Epithelial cell of proximal tubule (primary cell): ENCODE results near the gene PPP1R1A. TPM values are rescaled to one million over a fixed set of nuclear protein-coding genes. Genes with fewer than 3 reads are reported as not detected.

Experiments used
- DNase-seq: peaks from one replicate; pipeline ENCODE4 v3.0.0-alpha.2; 2011; ENCODE audit warnings: low read depth
- H3K4me3 ChIP-seq: 2 replicates; pipeline ENCODE4 v1.5.1; 2011; ENCODE audit warnings: low read depth, mild to moderate bottlenecking, low read length
- CTCF ChIP-seq: conservative IDR thresholded peaks from 2 replicates; pipeline ENCODE4 v1.5.1; 2012; ENCODE audit warnings: low read depth, mild to moderate bottlenecking, low read length
- total RNA-seq: library from RNA; depleted of rRNA; stranded (reverse); fragments of >200 nt; gene quantifications from 2 replicates; pipeline ENCODE4 v1.2.3, GENCODE V29; 2015

The PPP1R1A gene
- total RNA-seq, 1 donor from 2014 or later: 11.1 TPM

GRCh38 chr12:54572881-54573280 is 15.6 kb downstream of the PPP1R1A start:
- peak; percentile 15 for TF ChIP-seq CTCF
- DNase-seq: no peak
- H3K4me3 ChIP-seq: no peak overlapping the region

- H3K4me3 ChIP-seq: no peak overlapping the region
- peak; percentile 40 for TF ChIP-seq CTCF
- no peak for DNase-seq
Measured at GRCh38 chr12:54571193-54572188, 17.0 kb downstream of the PPP1R1A start.

- H3K4me3 ChIP-seq: no peak overlapping the region
- no peak for DNase-seq
- TF ChIP-seq CTCF: no peak
Measured at GRCh38 chr12:54569995-54570528, 18.4 kb downstream of the PPP1R1A start.

GRCh38 chr12:54569072-54569471 is 19.4 kb downstream of the PPP1R1A start:
- H3K4me3 ChIP-seq: no peak overlapping the region
- no peak for DNase-seq
- no peak for TF ChIP-seq CTCF

- no peak overlapping the region for H3K4me3 ChIP-seq
- TF ChIP-seq CTCF: no peak
- DNase-seq: no peak
Measured at GRCh38 chr12:54566792-54567191, 21.7 kb downstream of the PPP1R1A start.

- TF ChIP-seq CTCF: no peak
- DNase-seq: no peak
- H3K4me3 ChIP-seq: no peak overlapping the region
Measured at GRCh38 chr12:54565986-54566544, 22.4 kb downstream of the PPP1R1A start.
